22Rv1 (cell line): ENCODE data around the gene PSKH1.

ENCODE experiments used
- ZFX ChIP-seq: fragments of 450-650 bp; IDR thresholded peaks from 2 replicates; pipeline ENCODE4 v1.6.1; 2017; ENCODE audit warnings: antibody characterized with exemption, borderline replicate concordance
- TF ChIP-seq, protein P1 (sequence below): fragments of 450-650 bp; IDR thresholded peaks from 2 replicates; pipeline ENCODE4 v1.5.1; 2017; ENCODE audit warnings: mild to moderate bottlenecking

DNA sequence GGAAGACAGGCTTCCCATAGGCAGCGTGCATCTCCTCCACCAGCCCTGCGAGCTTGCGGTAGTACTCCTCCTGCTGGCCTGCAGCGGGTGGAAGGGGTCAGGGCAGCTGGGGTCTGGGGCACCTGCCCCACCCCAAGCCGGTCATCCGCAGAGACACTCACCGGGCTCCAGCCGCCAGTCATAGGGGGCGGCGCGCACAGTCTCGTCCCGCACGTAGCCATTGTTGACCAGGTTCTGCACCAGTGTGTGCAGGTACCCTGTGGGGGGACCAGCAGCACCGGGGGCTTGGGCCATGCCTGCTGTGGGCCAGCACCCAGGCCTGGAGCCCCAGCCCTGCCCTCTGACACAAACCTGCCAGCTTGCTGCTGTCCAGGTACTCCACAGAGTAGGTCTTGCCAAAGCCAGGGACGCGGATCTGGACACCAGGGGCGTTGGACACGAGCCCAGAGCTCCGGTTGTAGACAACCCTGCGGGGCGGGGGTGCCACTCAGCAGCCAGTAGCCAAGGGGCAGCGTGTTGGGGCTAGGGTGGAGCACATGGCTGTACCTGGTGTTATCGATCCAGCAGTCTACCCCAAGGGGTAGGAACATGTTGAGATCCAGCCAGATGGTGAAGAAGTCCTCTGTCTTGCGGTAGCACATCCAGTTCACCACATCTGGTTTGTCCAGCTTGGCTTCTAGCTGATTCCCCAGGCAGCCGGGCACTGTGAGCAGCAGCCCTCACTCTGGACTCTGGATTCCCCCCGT lies 49.6 kb downstream of the PSKH1 start:
- TF ChIP-seq, protein P1, sequence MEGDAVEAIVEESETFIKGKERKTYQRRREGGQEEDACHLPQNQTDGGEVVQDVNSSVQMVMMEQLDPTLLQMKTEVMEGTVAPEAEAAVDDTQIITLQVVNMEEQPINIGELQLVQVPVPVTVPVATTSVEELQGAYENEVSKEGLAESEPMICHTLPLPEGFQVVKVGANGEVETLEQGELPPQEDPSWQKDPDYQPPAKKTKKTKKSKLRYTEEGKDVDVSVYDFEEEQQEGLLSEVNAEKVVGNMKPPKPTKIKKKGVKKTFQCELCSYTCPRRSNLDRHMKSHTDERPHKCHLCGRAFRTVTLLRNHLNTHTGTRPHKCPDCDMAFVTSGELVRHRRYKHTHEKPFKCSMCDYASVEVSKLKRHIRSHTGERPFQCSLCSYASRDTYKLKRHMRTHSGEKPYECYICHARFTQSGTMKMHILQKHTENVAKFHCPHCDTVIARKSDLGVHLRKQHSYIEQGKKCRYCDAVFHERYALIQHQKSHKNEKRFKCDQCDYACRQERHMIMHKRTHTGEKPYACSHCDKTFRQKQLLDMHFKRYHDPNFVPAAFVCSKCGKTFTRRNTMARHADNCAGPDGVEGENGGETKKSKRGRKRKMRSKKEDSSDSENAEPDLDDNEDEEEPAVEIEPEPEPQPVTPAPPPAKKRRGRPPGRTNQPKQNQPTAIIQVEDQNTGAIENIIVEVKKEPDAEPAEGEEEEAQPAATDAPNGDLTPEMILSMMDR = no peak
- TF ChIP-seq ZFX = no peak
